H1 (cell line): ENCODE data around the gene P2RY8. TPM values are rescaled to one million over a fixed set of nuclear protein-coding genes. Genes with fewer than 3 reads are reported as not detected.

Source experiments
- CBX5 ChIP-seq: fragments of 300-800, 300-1000 bp; sonication (generic); IDR thresholded peaks from 2 replicates; pipeline ENCODE4 v1.7.1; 2016; ENCODE audit warnings: antibody characterized with exemption, low read length, low read depth
- EGR1 ChIP-seq: IDR thresholded peaks from 2 replicates; pipeline ENCODE4 v1.6.1; 2011; ENCODE audit warnings: low read depth, low read length, borderline replicate concordance
- JUN ChIP-seq: IDR thresholded peaks from 2 replicates; pipeline ENCODE4 v1.6.1; 2011; ENCODE audit warnings: low read depth, mild to moderate bottlenecking, improper control_type of control experiment, low read length
- JUND ChIP-seq: IDR thresholded peaks from 2 replicates; pipeline ENCODE4 v1.6.1; 2011; ENCODE audit warnings: mild to moderate bottlenecking, improper control_type of control experiment, low read length
- KDM5A ChIP-seq: fragments of 200-600 bp; IDR thresholded peaks from 2 replicates; pipeline ENCODE4 v1.7.1; 2012; ENCODE audit warnings: mild to moderate bottlenecking, low read length, inconsistent platforms, mixed read lengths
- MAX ChIP-seq: IDR thresholded peaks from 2 replicates; pipeline ENCODE4 v1.6.1; 2012; ENCODE audit warnings: inconsistent platforms
- POLR2A ChIP-seq, 2 experiments: IDR thresholded peaks; 1 replicate in 1 of 2; 2 replicates in 1 of 2; pipeline ENCODE4 v1.6.1; 2011; ENCODE audit warnings: low read depth in 2 of 2, low read length in 2 of 2, mild to moderate bottlenecking in 2 of 2; ENCODE audit errors: control extremely low read depth in 1 of 2
- POLR2AphosphoS5 ChIP-seq: IDR thresholded peaks from 2 replicates; pipeline ENCODE4 v1.6.1; 2011; ENCODE audit warnings: low read depth, low read length
- RFX5 ChIP-seq: IDR thresholded peaks from 2 replicates; pipeline ENCODE4 v1.6.1; 2011; ENCODE audit warnings: low read depth, low read length, improper control_type of control experiment, borderline replicate concordance
- SP2 ChIP-seq: IDR thresholded peaks from 2 replicates; pipeline ENCODE4 v1.6.1; 2012; ENCODE audit warnings: mild to moderate bottlenecking, low read length, inconsistent platforms
- SRF ChIP-seq: IDR thresholded peaks from 2 replicates; pipeline ENCODE4 v1.6.1; 2011; ENCODE audit warnings: mild to moderate bottlenecking, low read depth, low read length, moderate library complexity
- TAF7 ChIP-seq: optimal IDR thresholded peaks from 2 replicates; pipeline ENCODE3; 2011; ENCODE audit warnings: low read depth, mild to moderate bottlenecking, inconsistent platforms, low read length, moderate library complexity, borderline replicate concordance
- polyA plus RNA-seq, 7 experiments: library from polyadenylated mRNA; depleted of rRNA in 3 of 7; stranded (reverse) in 5 of 7; unstranded in 2 of 7; fragments of >200 nt in 5 of 7; fragments of 200-250 nt in 2 of 7; gene quantifications; 1 replicate in 5 of 7; 2 replicates in 1 of 7; 4 replicates in 1 of 7; pipeline versions ENCODE4 v1.2.1 to v1.2.3, GENCODE V29; 2011 to 2013; ENCODE audit warnings: missing spikeins in 2 of 7, mixed read lengths in 2 of 7
- total RNA-seq: library from RNA; stranded (reverse); fragmentation: NEBNext Ultra II Directional; extraction: Animal tissue kit (Norgen Biotek cat#: 25700); gene quantifications from 2 replicates; pipeline ENCODE4 v1.2.1, GENCODE V29; 2021

P2RY8 gene
- total and polyA plus RNA-seq, 2 of the 8 experiments (the other 6 are each of a cell fraction or from before 2014, with no cell fraction given) = 0.09 to 0.15 TPM

- no peak for TF ChIP-seq JUN
- TF ChIP-seq SP2 = no peak
- no peak for TF ChIP-seq POLR2AphosphoS5
- TF ChIP-seq EGR1 = no peak
- TF ChIP-seq KDM5A = no peak
- TF ChIP-seq CBX5 = no peak
- TF ChIP-seq MAX = no peak
- no peak for TF ChIP-seq SRF
- no peak for TF ChIP-seq JUND
- TF ChIP-seq POLR2A (IDR thresholded peaks at IDR 0.05; ENCODE audit: control extremely low read depth in 1 of 2, low read depth in 2 of 2, low read length in 2 of 2) = no peak
- TF ChIP-seq RFX5 = no peak
- no peak for TF ChIP-seq TAF7
Measured at GRCh38 chrX:1477801-1478458, 59.1 kb downstream of the P2RY8 start (continued).
